Stomach (tissue), 9 donors: ENCODE data around the gene TREM2. TPM values are rescaled to one million over a fixed set of nuclear protein-coding genes. Genes with fewer than 3 reads are reported as not detected.

Experiments
- DNase-seq, 2 donors: peaks; one replicate each; pipeline versions ENCODE4 v3.0.0 to v3.0.0-alpha.2; 2013 to 2019
- H3K27ac ChIP-seq, 5 donors: fragments of 200-600 bp in 4 of 5; sonication (generic) in 4 of 5; one replicate each; pipeline ENCODE4 v1.5.1; 2013 to 2019; ENCODE audit warnings: mild to moderate bottlenecking in 1 of 5, moderate library complexity in 1 of 5
- H3K27me3 ChIP-seq, 3 donors: fragments of 200-600 bp; sonication (generic); one replicate each; pipeline ENCODE4 v1.5.1; 2017 to 2019; ENCODE audit warnings: mixed run types in 1 of 3
- H3K36me3 ChIP-seq, 4 donors: fragments of 200-600 bp; sonication (generic); 1 replicate in 3 of 4; 2 replicates in 1 of 4; pipeline ENCODE4 v1.5.1; 2016 to 2019
- H3K4me1 ChIP-seq, 4 donors: fragments of 200-600 bp; sonication (generic); one replicate each; pipeline ENCODE4 v1.5.1; 2016 to 2019
- H3K4me3 ChIP-seq, 4 donors: fragments of 200-600 bp; sonication (generic) in 3 of 4; one replicate each; pipeline ENCODE4 v1.5.1; 2016 to 2019; ENCODE audit warnings: mild to moderate bottlenecking in 1 of 4
- H3K9me3 ChIP-seq, 4 donors: fragments of 200-600 bp; sonication (generic); one replicate each; pipeline ENCODE4 v1.5.1; 2016 to 2019
- EP300 ChIP-seq: sonication (generic); formaldehyde crosslinking; IDR thresholded peaks from one replicate; pipeline ENCODE4 v1.6.1; 2017; ENCODE audit warnings: antibody characterized with exemption
- POLR2A ChIP-seq, 4 donors: fragments of 450-650 bp; IDR thresholded peaks; one replicate each; pipeline ENCODE4 v1.6.1; 2016; ENCODE audit warnings: antibody characterized with exemption in 4 of 4, control low read depth in 2 of 4, mild to moderate bottlenecking in 1 of 4, moderate library complexity in 1 of 4
- POLR2AphosphoS5 ChIP-seq, 3 donors: sonication (generic); formaldehyde crosslinking; IDR thresholded peaks; one replicate each; pipeline ENCODE4 v1.6.1; 2016; ENCODE audit warnings: antibody characterized with exemption in 3 of 3
- WGBS, 5 donors: extraction: QIAGEN DNeasy Blood & Tissue Kit in 3 of 5; methylation state at CpG; one replicate each; pipeline versions ENCODE4 v1.1.5 to v1.1.7; 2013 to 2018; 5-methylcytosine and 5-hydroxymethylcytosine counted together
- intact Hi-C: fragments of 100-400 bp; cut with DNase I; formaldehyde crosslinking; loops from one replicate; pipeline ENCODE4 v1.15.1; 2023; ENCODE audit warnings: low total_unique reads
- polyA plus RNA-seq, 3 donors: library from polyadenylated mRNA; stranded (reverse); fragments of 200-250 nt; gene quantifications; one replicate each; pipeline ENCODE4 v1.2.3, GENCODE V29; 2013
- total RNA-seq, 5 donors: library from RNA; depleted of rRNA; stranded (reverse); fragments of >200 nt; gene quantifications; one replicate each; pipeline versions ENCODE4 v1.1.0 to v1.2.3, GENCODE V29; 2014 to 2016
- TF ChIP-seq, protein P1 (sequence below), 7 experiments: fragments of 450-650 bp in 4 of 7; fragments of 200-600 bp in 3 of 7; sonication (generic) in 3 of 7; IDR thresholded peaks; one replicate each; pipeline ENCODE4 v1.5.1; 2016 to 2019; ENCODE audit warnings: antibody characterized with exemption in 7 of 7, control low read depth in 2 of 7, mild to moderate bottlenecking in 1 of 7
- donor health status: healthy with polysubstance abuse.
- donor health status: Bipolar disorder and iron deficiency.
- donor health status: healthy.

Gene TREM2
- total and polyA plus RNA-seq, 8 donors = 0.23 to 19.9 (median 3.3) TPM; not detected in 4

DNA sequence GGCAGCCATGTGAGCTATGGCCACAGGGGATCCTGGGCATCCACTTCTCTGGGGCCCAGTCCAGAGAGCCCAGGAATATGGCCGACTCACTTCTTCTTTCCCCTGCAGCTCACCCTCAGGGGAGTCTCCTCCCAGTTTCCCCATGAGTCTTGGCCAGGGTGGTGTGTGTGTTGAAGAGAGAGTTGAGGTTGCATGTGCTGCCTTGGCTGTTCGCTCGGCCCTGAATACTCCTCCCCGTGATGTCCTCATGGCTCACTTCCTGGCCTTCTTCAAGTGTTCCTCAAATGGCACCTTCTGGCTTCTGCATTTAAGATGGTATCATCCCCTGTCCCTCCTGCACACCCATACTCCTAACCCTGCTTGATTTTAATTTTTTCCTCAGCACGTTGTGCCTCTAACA, 5.6 kb downstream of the TREM2 start:
- Histone ChIP-seq H3K27me3 (peaks cover 0 to 23% (median 6%) of the 10 kb centered on the region in 3 donors), H3K4me1 (peaks cover 0 to 6% (median 0%) of the 10 kb centered on the region in 4 donors), H3K36me3 (no peaks in the 10 kb centered on the region), H3K4me3 (no peak overlapping the region), H3K27ac (no peak overlapping the region), H3K9me3 (no peaks in the 10 kb centered on the region)
- intact Hi-C loops = no loop called here
- DNase-seq = no peak
- no peak for TF ChIP-seq EP300
- TF ChIP-seq POLR2AphosphoS5 (IDR thresholded peaks at IDR 0.05) = no peak
- TF ChIP-seq POLR2A (IDR thresholded peaks at IDR 0.05) = no peak
- TF ChIP-seq, protein P1, sequence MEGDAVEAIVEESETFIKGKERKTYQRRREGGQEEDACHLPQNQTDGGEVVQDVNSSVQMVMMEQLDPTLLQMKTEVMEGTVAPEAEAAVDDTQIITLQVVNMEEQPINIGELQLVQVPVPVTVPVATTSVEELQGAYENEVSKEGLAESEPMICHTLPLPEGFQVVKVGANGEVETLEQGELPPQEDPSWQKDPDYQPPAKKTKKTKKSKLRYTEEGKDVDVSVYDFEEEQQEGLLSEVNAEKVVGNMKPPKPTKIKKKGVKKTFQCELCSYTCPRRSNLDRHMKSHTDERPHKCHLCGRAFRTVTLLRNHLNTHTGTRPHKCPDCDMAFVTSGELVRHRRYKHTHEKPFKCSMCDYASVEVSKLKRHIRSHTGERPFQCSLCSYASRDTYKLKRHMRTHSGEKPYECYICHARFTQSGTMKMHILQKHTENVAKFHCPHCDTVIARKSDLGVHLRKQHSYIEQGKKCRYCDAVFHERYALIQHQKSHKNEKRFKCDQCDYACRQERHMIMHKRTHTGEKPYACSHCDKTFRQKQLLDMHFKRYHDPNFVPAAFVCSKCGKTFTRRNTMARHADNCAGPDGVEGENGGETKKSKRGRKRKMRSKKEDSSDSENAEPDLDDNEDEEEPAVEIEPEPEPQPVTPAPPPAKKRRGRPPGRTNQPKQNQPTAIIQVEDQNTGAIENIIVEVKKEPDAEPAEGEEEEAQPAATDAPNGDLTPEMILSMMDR (IDR thresholded peaks at IDR 0.05) = no peak
- 73 to 87% (median 86%) methylated on average over 4 to 5 of the region's 5 CpGs for WGBS, 5 donors

DNA sequence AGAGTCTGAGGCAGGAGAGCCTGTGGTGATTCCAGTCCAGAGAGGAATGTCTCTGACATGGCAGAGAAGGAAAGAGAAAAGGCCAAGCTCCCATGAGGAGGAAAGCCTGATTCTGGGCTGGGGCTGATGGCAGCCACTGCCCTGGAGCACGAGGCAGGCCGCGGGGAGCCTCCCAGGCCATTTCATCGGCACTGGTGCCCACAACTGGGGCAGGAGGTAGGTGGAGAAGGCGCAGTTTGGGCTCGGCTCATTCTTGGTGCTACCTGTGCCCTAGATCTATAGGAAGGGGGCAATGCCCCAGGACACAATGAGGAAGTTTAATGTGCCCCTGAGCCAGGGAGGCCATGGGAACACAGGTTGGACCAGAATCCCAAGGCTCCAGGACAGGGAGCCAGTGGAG, 6.1 kb downstream of the TREM2 start:
- intact Hi-C loops = no loop called here

DNA sequence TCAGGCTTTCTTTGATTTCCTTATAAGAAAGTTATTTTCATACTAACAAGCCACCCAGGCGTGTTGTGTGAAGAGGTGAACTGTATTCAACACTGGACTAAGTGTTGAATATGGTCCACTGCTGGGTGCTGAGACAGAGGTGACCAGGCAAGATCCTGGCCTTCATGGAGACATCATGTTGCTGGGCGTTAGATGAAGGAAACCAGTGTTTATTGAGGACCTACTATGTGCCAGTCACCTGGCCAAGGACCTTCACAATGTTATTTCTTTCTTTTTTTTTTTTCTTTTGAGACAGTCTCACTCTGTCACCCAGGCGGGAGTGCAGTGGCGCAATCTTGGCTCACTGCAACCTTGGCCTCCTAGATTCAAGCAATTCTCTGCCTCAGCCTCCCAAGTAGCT, 6.9 kb downstream of the TREM2 start:
- no peak for DNase-seq
- Histone ChIP-seq H3K36me3 (peaks cover 0 to 1% (median 0%) of the 10 kb centered on the region in 4 donors), H3K27ac (no peak overlapping the region), H3K4me3 (no peak overlapping the region), H3K9me3 (no peaks in the 10 kb centered on the region), H3K27me3 (peaks cover 0 to 17% (median 0%) of the 10 kb centered on the region in 3 donors), H3K4me1 (peaks cover 0 to 6% (median 0%) of the 10 kb centered on the region in 4 donors)
- intact Hi-C loops = no loop called here
- WGBS, 5 donors = 86 to 93% (median 90%) methylated on average over 4 of the region's 4 CpGs
- no peak for TF ChIP-seq POLR2AphosphoS5 (IDR thresholded peaks at IDR 0.05)
- no peak for TF ChIP-seq POLR2A (IDR thresholded peaks at IDR 0.05)
- TF ChIP-seq, protein P1 (IDR thresholded peaks at IDR 0.05) = no peak
- no peak for TF ChIP-seq EP300

More for the DNA sequence above, 6.1 kb downstream of the TREM2 start:
- peaks cover 0 to 6% (median 0%) of the 10 kb centered on the region in 4 donors for H3K4me1 ChIP-seq
- no peak overlapping the region for H3K4me3 ChIP-seq
- no peaks in the 10 kb centered on the region for H3K36me3 ChIP-seq
- H3K27ac ChIP-seq = no peak overlapping the region
- TF ChIP-seq POLR2AphosphoS5 (IDR thresholded peaks at IDR 0.05) = no peak
- TF ChIP-seq EP300 = no peak
- no peak for TF ChIP-seq POLR2A (IDR thresholded peaks at IDR 0.05)
- TF ChIP-seq, protein P1 (IDR thresholded peaks at IDR 0.05) = no peak
- 88 to 97% (median 95%) methylated on average over 6 of the region's 6 CpGs for WGBS, 5 donors
- peaks cover 0 to 23% (median under 1%) of the 10 kb centered on the region in 3 donors for H3K27me3 ChIP-seq
- no peak for DNase-seq
- H3K9me3 ChIP-seq = no peaks in the 10 kb centered on the region

DNA sequence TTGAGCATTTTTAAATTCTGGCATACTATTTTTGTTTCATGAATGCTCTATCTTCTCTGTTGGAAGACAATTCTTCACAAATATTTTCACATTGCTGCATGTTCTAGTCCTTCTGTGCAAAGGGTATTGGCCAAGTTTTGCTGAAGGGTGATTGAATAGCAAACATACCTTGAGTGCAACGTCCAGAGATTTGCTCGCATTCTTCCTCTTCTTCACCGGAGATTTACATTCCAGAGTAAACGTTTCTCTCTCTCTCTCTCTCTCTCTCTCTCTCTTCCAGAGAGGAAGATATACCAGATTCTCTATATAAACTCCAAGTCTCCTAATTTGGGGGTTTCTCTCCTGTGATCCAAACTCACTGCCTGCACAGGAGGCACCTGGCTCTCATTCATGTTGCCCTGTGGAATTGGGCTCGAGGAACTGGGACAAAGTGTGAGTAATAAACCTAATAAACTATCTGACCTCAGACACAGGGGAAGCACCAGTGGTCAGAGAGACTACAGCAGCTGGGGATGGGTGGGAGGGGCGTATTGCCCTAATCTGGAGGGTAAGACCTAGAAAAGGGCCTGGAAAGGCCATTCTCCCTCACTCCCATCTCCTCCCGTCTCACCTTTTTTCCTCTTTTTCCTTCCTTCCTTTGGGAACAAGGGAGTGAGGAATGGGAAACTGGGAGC, 7.6 kb downstream of the TREM2 start:
- no peak for DNase-seq
- H3K4me3 ChIP-seq = no peak overlapping the region
- peaks cover 0 to 6% (median 0%) of the 10 kb centered on the region in 4 donors for H3K4me1 ChIP-seq
- intact Hi-C loops = no loop called here
- peaks cover 0 to 15% (median 0%) of the 10 kb centered on the region in 3 donors for H3K27me3 ChIP-seq
- no peaks in the 10 kb centered on the region for H3K9me3 ChIP-seq
- peaks cover 0 to 4% (median 2%) of the 10 kb centered on the region in 4 donors for H3K36me3 ChIP-seq
- WGBS, 5 donors = 36 to 46% (median 40%) methylated on average over 7 of the region's 7 CpGs
- TF ChIP-seq EP300 (no peak), POLR2A (IDR thresholded peaks at IDR 0.05) (no peak), POLR2AphosphoS5 (IDR thresholded peaks at IDR 0.05) (no peak)
- TF ChIP-seq, protein P1 (IDR thresholded peaks at IDR 0.05) = no peak
- H3K27ac ChIP-seq = no peak overlapping the region
